Measurements from ENCODE around the gene TMEM255A.

TMEM255A gene

GRCh38 chrX:120274958-120275357 lies 36.3 kb downstream of the TMEM255A start:
- no peak overlapping the region for H2AFZ ChIP-seq (ENCODE audit: low read depth, low read length)
- no peaks in the 10 kb centered on the region for H3K27me3 ChIP-seq (ENCODE audit: insufficient read depth, low read length)
- no peaks in the 10 kb centered on the region for H3K9me3 ChIP-seq (ENCODE audit: low read length)
- H3K36me3 ChIP-seq (ENCODE audit: insufficient read depth, low read length): no peaks in the 10 kb centered on the region
- H3K4me1 ChIP-seq (ENCODE audit: insufficient read depth, low read length): peaks cover 6% of the 10 kb centered on the region
- no peak overlapping the region for H3K4me3 ChIP-seq (ENCODE audit: low read length)

GRCh38 chrX:120274145-120274544 lies 37.1 kb downstream of the TMEM255A start:
- Histone ChIP-seq H3K36me3 (ENCODE audit: insufficient read depth, low read length) (no peaks in the 10 kb centered on the region), H3K4me1 (ENCODE audit: insufficient read depth, low read length) (peaks cover 8% of the 10 kb centered on the region), H2AFZ (ENCODE audit: low read depth, low read length) (no peak overlapping the region), H3K4me3 (ENCODE audit: low read length) (no peak overlapping the region), H3K27me3 (ENCODE audit: insufficient read depth, low read length) (no peaks in the 10 kb centered on the region), H3K9me3 (ENCODE audit: low read length) (no peaks in the 10 kb centered on the region)

- no peaks in the 10 kb centered on the region for H3K36me3 ChIP-seq (ENCODE audit: insufficient read depth, low read length)
- H3K27me3 ChIP-seq (ENCODE audit: insufficient read depth, low read length): no peaks in the 10 kb centered on the region
- H2AFZ ChIP-seq (ENCODE audit: low read depth, low read length): no peak overlapping the region
- H3K4me1 ChIP-seq (ENCODE audit: insufficient read depth, low read length): peaks cover 8% of the 10 kb centered on the region
- no peak overlapping the region for H3K4me3 ChIP-seq (ENCODE audit: low read length)
- H3K9me3 ChIP-seq (ENCODE audit: low read length): no peaks in the 10 kb centered on the region
Measured at GRCh38 chrX:120271218-120271617, 40.0 kb downstream of the TMEM255A start.

GRCh38 chrX:120270567-120270966 lies 40.7 kb downstream of the TMEM255A start:
- peaks cover 8% of the 10 kb centered on the region for H3K4me1 ChIP-seq (ENCODE audit: insufficient read depth, low read length)
- no peaks in the 10 kb centered on the region for H3K9me3 ChIP-seq (ENCODE audit: low read length)
- H3K36me3 ChIP-seq (ENCODE audit: insufficient read depth, low read length): no peaks in the 10 kb centered on the region
- no peak overlapping the region for H2AFZ ChIP-seq (ENCODE audit: low read depth, low read length)
- H3K27me3 ChIP-seq (ENCODE audit: insufficient read depth, low read length): no peaks in the 10 kb centered on the region
- H3K4me3 ChIP-seq (ENCODE audit: low read length): no peak overlapping the region

- Histone ChIP-seq H3K27me3 (ENCODE audit: insufficient read depth, low read length) (no peaks in the 10 kb centered on the region), H3K9me3 (ENCODE audit: low read length) (no peaks in the 10 kb centered on the region), H3K4me3 (ENCODE audit: low read length) (no peak overlapping the region), H2AFZ (ENCODE audit: low read depth, low read length) (no peak overlapping the region), H3K36me3 (ENCODE audit: insufficient read depth, low read length) (no peaks in the 10 kb centered on the region), H3K4me1 (ENCODE audit: insufficient read depth, low read length) (peaks cover 8% of the 10 kb centered on the region)
Measured at GRCh38 chrX:120269373-120270035, 41.8 kb downstream of the TMEM255A start.

- peaks cover 4% of the 10 kb centered on the region for H3K4me1 ChIP-seq (ENCODE audit: insufficient read depth, low read length)
- no peak overlapping the region for H3K4me3 ChIP-seq (ENCODE audit: low read length)
- no peaks in the 10 kb centered on the region for H3K27me3 ChIP-seq (ENCODE audit: insufficient read depth, low read length)
- H3K36me3 ChIP-seq (ENCODE audit: insufficient read depth, low read length): no peaks in the 10 kb centered on the region
- no peaks in the 10 kb centered on the region for H3K9me3 ChIP-seq (ENCODE audit: low read length)
- no peak overlapping the region for H2AFZ ChIP-seq (ENCODE audit: low read depth, low read length)
Measured at GRCh38 chrX:120264341-120264740, 46.9 kb downstream of the TMEM255A start.

GRCh38 chrX:120262859-120263708 lies 48.2 kb downstream of the TMEM255A start:
- H2AFZ ChIP-seq (ENCODE audit: low read depth, low read length): no peak overlapping the region
- no peaks in the 10 kb centered on the region for H3K36me3 ChIP-seq (ENCODE audit: insufficient read depth, low read length)
- H3K9me3 ChIP-seq (ENCODE audit: low read length): no peaks in the 10 kb centered on the region
- no peak overlapping the region for H3K4me3 ChIP-seq (ENCODE audit: low read length)
- H3K4me1 ChIP-seq (ENCODE audit: insufficient read depth, low read length): peaks cover 4% of the 10 kb centered on the region
- no peaks in the 10 kb centered on the region for H3K27me3 ChIP-seq (ENCODE audit: insufficient read depth, low read length)

- Histone ChIP-seq H3K27me3 (ENCODE audit: insufficient read depth, low read length) (no peaks in the 10 kb centered on the region), H3K4me3 (ENCODE audit: low read length) (no peak overlapping the region), H3K4me1 (ENCODE audit: insufficient read depth, low read length) (peaks cover 4% of the 10 kb centered on the region), H3K9me3 (ENCODE audit: low read length) (no peaks in the 10 kb centered on the region), H3K36me3 (ENCODE audit: insufficient read depth, low read length) (peaks cover 11% of the 10 kb centered on the region), H2AFZ (ENCODE audit: low read depth, low read length) (no peak overlapping the region)
Measured at GRCh38 chrX:120260369-120260768, 50.9 kb downstream of the TMEM255A start.

GRCh38 chrX:120253784-120254183 lies 57.5 kb downstream of the TMEM255A start:
- Histone ChIP-seq H3K4me1 (ENCODE audit: insufficient read depth, low read length) (no peaks in the 10 kb centered on the region), H3K27me3 (ENCODE audit: insufficient read depth, low read length) (peaks cover 7% of the 10 kb centered on the region), H3K36me3 (ENCODE audit: insufficient read depth, low read length) (peaks cover 31% of the 10 kb centered on the region), H2AFZ (ENCODE audit: low read depth, low read length) (no peak overlapping the region), H3K9me3 (ENCODE audit: low read length) (no peaks in the 10 kb centered on the region), H3K4me3 (ENCODE audit: low read length) (no peak overlapping the region)

- Histone ChIP-seq H3K4me1 (ENCODE audit: insufficient read depth, low read length) (no peaks in the 10 kb centered on the region), H3K27me3 (ENCODE audit: insufficient read depth, low read length) (peaks cover 17% of the 10 kb centered on the region), H3K36me3 (ENCODE audit: insufficient read depth, low read length) (peaks cover 27% of the 10 kb centered on the region), H2AFZ (ENCODE audit: low read depth, low read length) (no peak overlapping the region), H3K9me3 (ENCODE audit: low read length) (no peaks in the 10 kb centered on the region), H3K4me3 (ENCODE audit: low read length) (peak overlapping the region; percentile 71)
Measured at GRCh38 chrX:120251471-120252011, 59.7 kb downstream of the TMEM255A start.

- H3K4me1 ChIP-seq (ENCODE audit: insufficient read depth, low read length): no peaks in the 10 kb centered on the region
- no peaks in the 10 kb centered on the region for H3K9me3 ChIP-seq (ENCODE audit: low read length)
- peaks cover 17% of the 10 kb centered on the region for H3K27me3 ChIP-seq (ENCODE audit: insufficient read depth, low read length)
- peaks cover 22% of the 10 kb centered on the region for H3K36me3 ChIP-seq (ENCODE audit: insufficient read depth, low read length)
- peak within 1 kb of the TSS; percentile 71 for H3K4me3 ChIP-seq (ENCODE audit: low read length)
- no peak within 1 kb of the TSS for H2AFZ ChIP-seq (ENCODE audit: low read depth, low read length)
Measured at GRCh38 chrX:120250522-120251271, 60.6 kb downstream of the TMEM255A start, which contains the start of gene ZBTB33. Gene ZBTB33, plus strand, starts transcription at chrX:120250812. Its CDS starts 2,604 bp downstream, at chrX:120253416.

GRCh38 chrX:120244735-120245498 lies 66.3 kb downstream of the TMEM255A start:
- Histone ChIP-seq H2AFZ (ENCODE audit: low read depth, low read length) (peak overlapping the region; percentile 54), H3K4me1 (ENCODE audit: insufficient read depth, low read length) (no peaks in the 10 kb centered on the region), H3K9me3 (ENCODE audit: low read length) (no peaks in the 10 kb centered on the region), H3K36me3 (ENCODE audit: insufficient read depth, low read length) (no peaks in the 10 kb centered on the region), H3K4me3 (ENCODE audit: low read length) (peak overlapping the region; percentile 62), H3K27me3 (ENCODE audit: insufficient read depth, low read length) (peaks cover 11% of the 10 kb centered on the region)

Measured in neuron (in vitro differentiated cells).